ENCODE results near the gene DNAJB8. TPM values are rescaled to one million over a fixed set of nuclear protein-coding genes. Genes with fewer than 3 reads are reported as not detected.

The DNAJB8 gene
- total and polyA plus RNA-seq, 9 of the 15 experiments (the other 6 are each of a cell fraction or from before 2014, with no cell fraction given) = not detected

DNA sequence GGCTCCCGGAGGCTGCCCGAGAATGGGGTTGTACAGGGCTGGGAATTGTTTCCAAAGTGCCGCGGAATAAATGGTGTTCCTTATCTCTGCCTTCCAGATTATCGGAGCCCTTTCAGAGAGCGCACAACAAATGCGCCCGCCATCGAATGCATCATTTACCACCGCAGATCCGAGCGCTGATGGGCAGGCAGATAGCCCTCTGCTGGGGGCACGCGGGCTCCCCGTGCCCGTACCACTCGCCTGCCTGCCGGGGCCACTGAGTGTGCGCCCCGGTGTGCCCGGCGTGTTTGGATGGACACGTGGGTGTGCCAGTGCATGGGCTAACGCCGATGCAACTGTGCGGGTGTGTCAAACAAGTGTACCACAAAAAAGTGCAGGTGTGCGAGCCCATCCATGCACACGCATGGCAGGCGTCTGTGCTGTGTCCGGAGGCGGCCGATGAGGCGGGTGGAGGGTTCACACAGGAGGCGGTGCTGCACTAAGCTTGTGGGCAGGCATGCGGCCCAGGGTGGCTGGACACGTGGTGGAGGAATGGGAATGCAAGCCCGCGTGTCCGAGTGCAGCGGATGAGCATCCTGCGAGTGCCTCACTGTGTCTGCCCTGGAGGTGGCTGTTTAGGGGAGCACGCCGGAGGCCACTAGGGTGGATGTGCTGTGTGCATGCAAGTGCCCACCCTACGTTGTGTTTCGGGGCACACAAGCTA lies 30.1 kb upstream of the DNAJB8 start (continued):
- TF ChIP-seq, protein P1, sequence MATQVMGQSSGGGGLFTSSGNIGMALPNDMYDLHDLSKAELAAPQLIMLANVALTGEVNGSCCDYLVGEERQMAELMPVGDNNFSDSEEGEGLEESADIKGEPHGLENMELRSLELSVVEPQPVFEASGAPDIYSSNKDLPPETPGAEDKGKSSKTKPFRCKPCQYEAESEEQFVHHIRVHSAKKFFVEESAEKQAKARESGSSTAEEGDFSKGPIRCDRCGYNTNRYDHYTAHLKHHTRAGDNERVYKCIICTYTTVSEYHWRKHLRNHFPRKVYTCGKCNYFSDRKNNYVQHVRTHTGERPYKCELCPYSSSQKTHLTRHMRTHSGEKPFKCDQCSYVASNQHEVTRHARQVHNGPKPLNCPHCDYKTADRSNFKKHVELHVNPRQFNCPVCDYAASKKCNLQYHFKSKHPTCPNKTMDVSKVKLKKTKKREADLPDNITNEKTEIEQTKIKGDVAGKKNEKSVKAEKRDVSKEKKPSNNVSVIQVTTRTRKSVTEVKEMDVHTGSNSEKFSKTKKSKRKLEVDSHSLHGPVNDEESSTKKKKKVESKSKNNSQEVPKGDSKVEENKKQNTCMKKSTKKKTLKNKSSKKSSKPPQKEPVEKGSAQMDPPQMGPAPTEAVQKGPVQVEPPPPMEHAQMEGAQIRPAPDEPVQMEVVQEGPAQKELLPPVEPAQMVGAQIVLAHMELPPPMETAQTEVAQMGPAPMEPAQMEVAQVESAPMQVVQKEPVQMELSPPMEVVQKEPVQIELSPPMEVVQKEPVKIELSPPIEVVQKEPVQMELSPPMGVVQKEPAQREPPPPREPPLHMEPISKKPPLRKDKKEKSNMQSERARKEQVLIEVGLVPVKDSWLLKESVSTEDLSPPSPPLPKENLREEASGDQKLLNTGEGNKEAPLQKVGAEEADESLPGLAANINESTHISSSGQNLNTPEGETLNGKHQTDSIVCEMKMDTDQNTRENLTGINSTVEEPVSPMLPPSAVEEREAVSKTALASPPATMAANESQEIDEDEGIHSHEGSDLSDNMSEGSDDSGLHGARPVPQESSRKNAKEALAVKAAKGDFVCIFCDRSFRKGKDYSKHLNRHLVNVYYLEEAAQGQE (IDR thresholded peaks at IDR 0.05; ENCODE audit: borderline replicate concordance) = no peak
- TF ChIP-seq, protein P1 (CRISPR knock-in tag; IDR thresholded peaks at IDR 0.05; ENCODE audit: low read depth) = no peak
- TF ChIP-seq ZFP30 (CRISPR knock-in tag; IDR thresholded peaks at IDR 0.05; ENCODE audit: borderline replicate concordance) (no peak), HNRNPUL1 (IDR thresholded peaks at IDR 0.05; ENCODE audit: low read length) (no peak), XRCC4 (IDR thresholded peaks at IDR 0.05; ENCODE audit: extremely low read depth, insufficient read depth, insufficient read length) (no peak), NBN (IDR thresholded peaks at IDR 0.05; ENCODE audit: low read depth) (no peak), ZNF224 (CRISPR knock-in tag; IDR thresholded peaks at IDR 0.05) (no peak), CHD4 (IDR thresholded peaks at IDR 0.05; ENCODE audit: insufficient read depth, insufficient replicate concordance, low read depth, low read length, poor library complexity, severe bottlenecking) (no peak), KAT8 (IDR thresholded peaks at IDR 0.05; ENCODE audit: low read depth) (no peak), KLF16 (IDR thresholded peaks at IDR 0.05) (no peak), FOXM1 (IDR thresholded peaks at IDR 0.05; ENCODE audit: low read depth) (no peak), FOXM1 (CRISPR knock-in tag; IDR thresholded peaks at IDR 0.05; ENCODE audit: low read depth) (no peak), ILF3 (IDR thresholded peaks at IDR 0.05; ENCODE audit: borderline replicate concordance) (no peak)
- TF ChIP-seq, protein P2, sequence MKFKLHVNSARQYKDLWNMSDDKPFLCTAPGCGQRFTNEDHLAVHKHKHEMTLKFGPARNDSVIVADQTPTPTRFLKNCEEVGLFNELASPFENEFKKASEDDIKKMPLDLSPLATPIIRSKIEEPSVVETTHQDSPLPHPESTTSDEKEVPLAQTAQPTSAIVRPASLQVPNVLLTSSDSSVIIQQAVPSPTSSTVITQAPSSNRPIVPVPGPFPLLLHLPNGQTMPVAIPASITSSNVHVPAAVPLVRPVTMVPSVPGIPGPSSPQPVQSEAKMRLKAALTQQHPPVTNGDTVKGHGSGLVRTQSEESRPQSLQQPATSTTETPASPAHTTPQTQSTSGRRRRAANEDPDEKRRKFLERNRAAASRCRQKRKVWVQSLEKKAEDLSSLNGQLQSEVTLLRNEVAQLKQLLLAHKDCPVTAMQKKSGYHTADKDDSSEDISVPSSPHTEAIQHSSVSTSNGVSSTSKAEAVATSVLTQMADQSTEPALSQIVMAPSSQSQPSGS (CRISPR knock-in tag; IDR thresholded peaks at IDR 0.05) = no peak
- TF ChIP-seq, protein P3, sequence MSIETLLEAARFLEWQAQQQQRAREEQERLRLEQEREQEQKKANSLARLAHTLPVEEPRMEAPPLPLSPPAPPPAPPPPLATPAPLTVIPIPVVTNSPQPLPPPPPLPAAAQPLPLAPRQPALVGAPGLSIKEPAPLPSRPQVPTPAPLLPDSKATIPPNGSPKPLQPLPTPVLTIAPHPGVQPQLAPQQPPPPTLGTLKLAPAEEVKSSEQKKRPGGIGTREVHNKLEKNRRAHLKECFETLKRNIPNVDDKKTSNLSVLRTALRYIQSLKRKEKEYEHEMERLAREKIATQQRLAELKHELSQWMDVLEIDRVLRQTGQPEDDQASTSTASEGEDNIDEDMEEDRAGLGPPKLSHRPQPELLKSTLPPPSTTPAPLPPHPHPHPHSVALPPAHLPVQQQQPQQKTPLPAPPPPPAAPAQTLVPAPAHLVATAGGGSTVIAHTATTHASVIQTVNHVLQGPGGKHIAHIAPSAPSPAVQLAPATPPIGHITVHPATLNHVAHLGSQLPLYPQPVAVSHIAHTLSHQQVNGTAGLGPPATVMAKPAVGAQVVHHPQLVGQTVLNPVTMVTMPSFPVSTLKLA (conservative IDR thresholded peaks at IDR 0.05) = peak; percentile 25 to 51
- TF ChIP-seq, protein P4, sequence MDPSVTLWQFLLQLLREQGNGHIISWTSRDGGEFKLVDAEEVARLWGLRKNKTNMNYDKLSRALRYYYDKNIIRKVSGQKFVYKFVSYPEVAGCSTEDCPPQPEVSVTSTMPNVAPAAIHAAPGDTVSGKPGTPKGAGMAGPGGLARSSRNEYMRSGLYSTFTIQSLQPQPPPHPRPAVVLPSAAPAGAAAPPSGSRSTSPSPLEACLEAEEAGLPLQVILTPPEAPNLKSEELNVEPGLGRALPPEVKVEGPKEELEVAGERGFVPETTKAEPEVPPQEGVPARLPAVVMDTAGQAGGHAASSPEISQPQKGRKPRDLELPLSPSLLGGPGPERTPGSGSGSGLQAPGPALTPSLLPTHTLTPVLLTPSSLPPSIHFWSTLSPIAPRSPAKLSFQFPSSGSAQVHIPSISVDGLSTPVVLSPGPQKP (CRISPR knock-in tag; IDR thresholded peaks at IDR 0.05) = no peak

Measured in K562 (cell line).